GM23248 (cell line): Measurements from ENCODE around the gene SUOX. TPM values are rescaled to one million over a fixed set of nuclear protein-coding genes. Genes with fewer than 3 reads are reported as not detected.
"Not testable (repeated sequence)": the region's sequence is repeated elsewhere in the genome, so short reads cannot be mapped to it uniquely, and the experiment has no call there.

Experiments
- DNase-seq: peaks from one replicate; pipeline ENCODE4 v3.0.0-alpha.2; 2015
- H2AFZ ChIP-seq: fragments of 200-600 bp; sonication (generic); 2 replicates; pipeline ENCODE4 v1.6.1; 2016; ENCODE audit warnings: antibody characterized with exemption
- H3F3A ChIP-seq: fragments of 200-600 bp; sonication (generic); 2 replicates; pipeline ENCODE4 v1.6.1; 2016; ENCODE audit warnings: mild to moderate bottlenecking, antibody characterized with exemption, mixed run types; ENCODE audit not compliant: insufficient read depth
- H3K27ac ChIP-seq: fragments of 200-600 bp; sonication (generic); 2 replicates; pipeline ENCODE4 v1.5.1; 2016; ENCODE audit warnings: mild to moderate bottlenecking
- H3K27me3 ChIP-seq: fragments of 200-600 bp; sonication (generic); replicated peaks from 2 replicates; pipeline ENCODE4 v1.6.1; 2016; ENCODE audit warnings: mild to moderate bottlenecking; ENCODE audit not compliant: insufficient read depth
- H3K36me3 ChIP-seq: fragments of 200-600 bp; sonication (generic); 2 replicates; pipeline ENCODE4 v1.6.1; 2016; ENCODE audit warnings: low read depth, mild to moderate bottlenecking
- H3K4me1 ChIP-seq: fragments of 200-600 bp; sonication (generic); 2 replicates; pipeline ENCODE4 v1.6.1; 2016; ENCODE audit warnings: mild to moderate bottlenecking; ENCODE audit not compliant: insufficient read depth
- H3K4me2 ChIP-seq: fragments of 200-600 bp; sonication (generic); one replicate; pipeline ENCODE4 v1.6.1; 2016; ENCODE audit warnings: mild to moderate bottlenecking; ENCODE audit not compliant: unreplicated experiment
- H3K4me3 ChIP-seq: fragments of 200-600 bp; sonication (generic); 2 replicates; pipeline ENCODE4 v1.5.1; 2016; ENCODE audit warnings: mild to moderate bottlenecking
- H3K79me2 ChIP-seq: fragments of 200-600 bp; sonication (generic); 2 replicates; pipeline ENCODE4 v1.6.1; 2016; ENCODE audit warnings: mild to moderate bottlenecking; ENCODE audit not compliant: insufficient read depth
- H3K9ac ChIP-seq: fragments of 200-600 bp; sonication (generic); 2 replicates; pipeline ENCODE4 v1.6.1; 2016; ENCODE audit warnings: mild to moderate bottlenecking
- H3K9me2 ChIP-seq: fragments of 200-600 bp; sonication (generic); 2 replicates; pipeline ENCODE4 v1.6.1; 2016; ENCODE audit warnings: mixed run types, mild to moderate bottlenecking, moderate library complexity; ENCODE audit not compliant: insufficient read depth
- H3K9me3 ChIP-seq: fragments of 200-600 bp; sonication (generic); one replicate; pipeline ENCODE4 v1.6.1; 2017; ENCODE audit warnings: low read depth
- H4K20me1 ChIP-seq: fragments of 200-600 bp; sonication (generic); 2 replicates; pipeline ENCODE4 v1.6.0; 2016; ENCODE audit not compliant: insufficient read depth
- EZH2 ChIP-seq: fragments of 200-600 bp; sonication (generic); IDR thresholded peaks from 2 replicates; pipeline ENCODE4 v1.6.1; 2018; ENCODE audit warnings: antibody characterized with exemption, mild to moderate bottlenecking; ENCODE audit not compliant: insufficient read depth, poor library complexity, severe bottlenecking
- EZH2phosphoT487 ChIP-seq: fragments of 200-600 bp; sonication (generic); IDR thresholded peaks from 2 replicates; pipeline ENCODE4 v1.6.1; 2018; ENCODE audit warnings: antibody characterized with exemption, moderate library complexity, mild to moderate bottlenecking, low read depth; ENCODE audit not compliant: insufficient read depth
- WGBS, 2 experiments: methylation state at CpG; one replicate each; pipeline ENCODE4 v1.1.6; 2015 to 2017; ENCODE audit warnings: low lambda C conversion rate in 2 of 2, low coverage in 1 of 2; ENCODE audit errors: missing lambda C conversion rate in 2 of 2; 5-methylcytosine and 5-hydroxymethylcytosine counted together
- in situ Hi-C: fragments of 300-500 bp; cut with MboI; formaldehyde crosslinking; loops from 2 replicates; pipeline ENCODE4 v1.15.0; 2020
- polyA plus RNA-seq: library from polyadenylated mRNA; unstranded; fragments of >200 nt; fragmentation: Nextera tagmentation; extraction: Ambion mirVana; gene quantifications from 2 replicates; pipeline ENCODE4 v1.2.1, GENCODE V29; 2016
- total RNA-seq: library from RNA; depleted of rRNA; stranded (reverse); fragments of >200 nt; shearing (Covaris generic); gene quantifications from 2 replicates; pipeline ENCODE4 v1.2.3, GENCODE V29; 2014

SUOX gene
- total and polyA plus RNA-seq, 2 experiments from 2014 or later: 9.5 to 10.2 TPM

GRCh38 chr12:55979069-55979468, 18.0 kb upstream of the SUOX start:
- 96 to 98% methylated on average over 3 of the region's 3 CpGs for WGBS, 2 experiments
- Histone ChIP-seq H3K9me2 (no peaks in the 10 kb centered on the region), H4K20me1 (peaks cover 4% of the 10 kb centered on the region; the same call in 1 of the 2 replicates), H2AFZ (no peak overlapping the region), H3F3A (0 out of 2 replicates have a peak, but pooled peaks cover 4% of the 10 kb centered on the region), H3K9me3 (no peaks in the 10 kb centered on the region), H3K27me3 (no peaks in the 10 kb centered on the region), H3K79me2 (peaks cover 99% of the 10 kb centered on the region), H3K4me2 (no peak overlapping the region), H3K27ac (no peak overlapping the region), H3K9ac (no peak overlapping the region), H3K4me3 (no peak overlapping the region), H3K36me3 (0 out of 2 replicates have a peak, but pooled peaks cover 3% of the 10 kb centered on the region), H3K4me1 (peaks cover 13% of the 10 kb centered on the region)
- TF ChIP-seq EZH2phosphoT487 (no peak), EZH2 (no peak)
- in situ Hi-C loops: no loop called here
- no peak for DNase-seq

DNA sequence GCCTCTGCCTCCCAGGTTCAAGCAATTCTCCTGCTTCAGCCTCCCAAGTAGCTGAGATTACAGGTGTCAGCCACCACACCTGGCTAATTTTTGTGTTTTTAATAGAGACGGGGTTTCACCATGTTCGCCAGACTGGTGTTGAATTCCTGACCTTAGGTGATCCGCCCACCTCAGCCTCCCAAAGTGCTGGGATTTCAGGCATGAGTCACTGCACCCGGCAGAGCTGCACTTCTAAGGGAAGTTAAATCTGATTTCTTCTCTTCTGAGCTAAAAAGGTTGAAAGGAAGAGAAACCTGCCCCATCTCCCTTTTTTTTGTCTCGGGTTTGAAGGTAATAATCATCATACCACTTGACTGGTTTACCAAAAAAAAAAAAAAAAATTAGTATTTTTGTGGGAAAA, 15.2 kb upstream of the SUOX start:
- in situ Hi-C loops, H3K4me2 ChIP-seq, H2AFZ ChIP-seq, H3K27ac ChIP-seq, H3K4me3 ChIP-seq, H3K9me3 ChIP-seq, H4K20me1 ChIP-seq, H3K4me1 ChIP-seq, H3K9ac ChIP-seq, H3K9me2 ChIP-seq, H3F3A ChIP-seq, H3K27me3 ChIP-seq: not testable (repeated sequence)
- 54 to 60% methylated on average over 5 of the region's 5 CpGs for WGBS, 2 experiments
- DNase-seq: peak; percentile 36
- H3K79me2 ChIP-seq: peaks cover 92% of the 10 kb centered on the region
- H3K36me3 ChIP-seq: peaks cover 18% of the 10 kb centered on the region

- Histone ChIP-seq H3K4me1 (peaks cover 8% of the 10 kb centered on the region), H3K27me3 (no peaks in the 10 kb centered on the region), H2AFZ (no peak overlapping the region), H3F3A (no peaks in the 10 kb centered on the region), H3K4me3 (no peak overlapping the region), H4K20me1 (peaks cover 4% of the 10 kb centered on the region; the same call in 1 of the 2 replicates), H3K9me3 (no peaks in the 10 kb centered on the region), H3K9me2 (no peaks in the 10 kb centered on the region), H3K27ac (no peak overlapping the region), H3K36me3 (peaks cover 21% of the 10 kb centered on the region), H3K4me2 (no peak overlapping the region), H3K79me2 (peaks cover 87% of the 10 kb centered on the region), H3K9ac (no peak overlapping the region)
- DNase-seq: no peak
- 57 to 60% methylated on average over 3 of the region's 3 CpGs for WGBS, 2 experiments
- TF ChIP-seq EZH2: no peak
- no peak for TF ChIP-seq EZH2phosphoT487
- in situ Hi-C loops: no loop called here
These were observed 14.6 kb upstream of the SUOX start for GRCh38 chr12:55982319-55982936.

GRCh38 chr12:55983232-55983842, 13.7 kb upstream of the SUOX start:
- Histone ChIP-seq H4K20me1 (peaks cover 4% of the 10 kb centered on the region; the same call in 1 of the 2 replicates), H3K9ac (no peak overlapping the region), H3K79me2 (peaks cover 78% of the 10 kb centered on the region), H3K27me3 (no peaks in the 10 kb centered on the region), H3K4me2 (no peak overlapping the region), H3K9me2 (no peaks in the 10 kb centered on the region), H3K9me3 (no peaks in the 10 kb centered on the region), H3K4me3 (no peak overlapping the region), H3K36me3 (peaks cover 21% of the 10 kb centered on the region), H3K4me1 (peaks cover 8% of the 10 kb centered on the region), H2AFZ (no peak overlapping the region), H3K27ac (no peak overlapping the region), H3F3A (no peaks in the 10 kb centered on the region)
- TF ChIP-seq EZH2: no peak
- TF ChIP-seq EZH2phosphoT487: no peak
- in situ Hi-C loops: no loop called here
- WGBS, 2 experiments: 89 to 99% methylated on average over 4 of the region's 4 CpGs
- no peak for DNase-seq
